Pancreas (tissue), 10 donors: Measurements from ENCODE around the gene RGMA. TPM values are rescaled to one million over a fixed set of nuclear protein-coding genes. Genes with fewer than 3 reads are reported as not detected.

Experiments
- ATAC-seq, 4 donors: fragments of 200-7000 bp; cut with Tn5 transposase; one replicate each; pipeline versions ENCODE4 v1.8.0 to v1.9.1; 2020; ENCODE audit warnings: mild to moderate bottlenecking in 4 of 4, moderate library complexity in 4 of 4
- DNase-seq, 6 donors: peaks; one replicate each; pipeline ENCODE4 v3.0.0-alpha.2; 2020
- FAIRE-seq: peaks from 2 replicates; lab custom pipeline; 2012; peaks lifted over from hg19 to GRCh38; lab: Jason Lieb, UNC
- H3K27ac ChIP-seq, 4 donors: fragments of 200-600 bp; sonication (generic); 1 replicate in 3 of 4; 2 replicates in 1 of 4; pipeline versions ENCODE4 v1.5.0 to v1.8.0; 2020
- H3K27me3 ChIP-seq, 4 donors: fragments of 200-600 bp; one replicate each; pipeline ENCODE4 v1.8.0; 2021
- H3K36me3 ChIP-seq, 3 donors: fragments of 200-600 bp; sonication (generic) in 1 of 3; one replicate each; pipeline versions ENCODE4 v1.5.0 to v1.8.0; 2020 to 2021
- H3K4me1 ChIP-seq, 3 donors: fragments of 200-600 bp; one replicate each; pipeline ENCODE4 v1.8.0; 2021
- H3K4me3 ChIP-seq, 4 donors: fragments of 200-600 bp; sonication (generic) in 2 of 4; one replicate each; pipeline versions ENCODE4 v1.5.0 to v1.8.0; 2020 to 2021
- H3K9me3 ChIP-seq, 4 donors: fragments of 200-600 bp; one replicate each; pipeline ENCODE4 v1.8.0; 2021
- CTCF ChIP-seq, 4 donors: fragments of 200-600 bp; sonication (generic) in 3 of 4; IDR thresholded peaks; one replicate each; pipeline versions ENCODE4 v1.5.0 to v1.8.0; 2021; ENCODE audit warnings: antibody characterized with exemption in 4 of 4
- WGBS, 2 donors: extraction: QIAGEN DNeasy Blood & Tissue Kit; methylation state at CpG; one replicate each; pipeline ENCODE4 v1.1.7; 2013; 5-methylcytosine and 5-hydroxymethylcytosine counted together
- intact Hi-C, 3 donors: fragments of 100-400 bp; cut with DNase I; formaldehyde crosslinking; loops; one replicate each; pipeline versions ENCODE4 v1.11.1 to v1.14.2; 2022
- polyA plus RNA-seq, 2 donors: library from polyadenylated mRNA; stranded (reverse); fragments of 200-250 nt; gene quantifications; one replicate each; pipeline ENCODE4 v1.2.3, GENCODE V29; 2013
- total RNA-seq, 6 donors: library from RNA; stranded (reverse); fragmentation: NEBNext Ultra II Directional in 4 of 6; extraction: Animal tissue kit (Norgen Biotek cat#: 25700) in 4 of 6; gene quantifications; one replicate each; pipeline versions ENCODE4 v1.2.1 to v1.2.4, GENCODE V29; 2021 to 2023
- donor health status: healthy with polysubstance abuse.
- donor health status: DM: no; HTN: no; CAD: no; lungs with moderate emphysema.
- donor health status: DM: no; HTN: no; CAD: no.
- donor health status: control.
- donor health status: control.
- donor health status: Bipolar disorder and iron deficiency.
- donor health status: DM: yes; HTN: yes; CAD: no.
- donor health status: DM: no; HTN: no; CAD: no.
- donor health status: DM: no; HTN: no; CAD: no.
- donor health status: DM: yes; HTN: yes; CAD: no.

The RGMA gene
- total and polyA plus RNA-seq, 8 donors: 3.7 to 14.3 (median 6.8) TPM

GRCh38 chr15:93058128-93058527, 30.9 kb downstream of the RGMA start:
- TF ChIP-seq CTCF (IDR thresholded peaks at IDR 0.05): no peak
- FAIRE-seq: no peak
- peak in 1 of 6 donors; percentile 4 for DNase-seq
- H3K4me3 ChIP-seq: no peak overlapping the region
- H3K27ac ChIP-seq: no peak overlapping the region
- 80 to 85% methylated on average over 8 of the region's 8 CpGs for WGBS, 2 donors
- H3K4me1 ChIP-seq: peaks cover 0 to 5% (median 4%) of the 10 kb centered on the region in 3 donors
- no peaks in the 10 kb centered on the region for H3K36me3 ChIP-seq
- no peak for ATAC-seq
- no peaks in the 10 kb centered on the region for H3K9me3 ChIP-seq
- intact Hi-C loops: no loop called here
- H3K27me3 ChIP-seq: no peaks in the 10 kb centered on the region

- TF ChIP-seq CTCF (IDR thresholded peaks at IDR 0.05): no peak
- Histone ChIP-seq H3K4me3 (no peak overlapping the region), H3K9me3 (no peaks in the 10 kb centered on the region), H3K4me1 (peaks cover 0 to 5% (median 4%) of the 10 kb centered on the region in 3 donors), H3K27ac (no peak overlapping the region), H3K36me3 (no peaks in the 10 kb centered on the region), H3K27me3 (no peaks in the 10 kb centered on the region)
- intact Hi-C loops: no loop called here
- WGBS, 2 donors: 83 to 85% methylated on average over 8 of the region's 8 CpGs
- FAIRE-seq (no peak), DNase-seq (peak in 1 of 6 donors; percentile 19), ATAC-seq (no peak)
Measured at GRCh38 chr15:93057618-93058017, 31.4 kb downstream of the RGMA start.

- ATAC-seq: no peak
- Histone ChIP-seq H3K36me3 (no peaks in the 10 kb centered on the region), H3K4me3 (no peak overlapping the region), H3K27me3 (no peaks in the 10 kb centered on the region), H3K27ac (no peak overlapping the region), H3K4me1 (peaks cover 0 to 5% (median 4%) of the 10 kb centered on the region in 3 donors), H3K9me3 (no peaks in the 10 kb centered on the region)
- no peak for TF ChIP-seq CTCF (IDR thresholded peaks at IDR 0.05)
- FAIRE-seq: no peak
- WGBS, 2 donors: 79 to 93% methylated on average over 7 of the region's 7 CpGs
- intact Hi-C loops: no loop called here
- peak in 1 of 6 donors; percentile 29 for DNase-seq
Measured at GRCh38 chr15:93056836-93057235, 32.2 kb downstream of the RGMA start.

GRCh38 chr15:93055211-93055610, 33.8 kb downstream of the RGMA start:
- Histone ChIP-seq H3K9me3 (no peaks in the 10 kb centered on the region), H3K27ac (no peak overlapping the region), H3K4me1 (no peaks in the 10 kb centered on the region), H3K27me3 (no peaks in the 10 kb centered on the region), H3K4me3 (no peak overlapping the region), H3K36me3 (no peaks in the 10 kb centered on the region)
- intact Hi-C loops: no loop called here
- WGBS, 2 donors: 83 to 87% methylated on average over 11 of the region's 11 CpGs
- no peak for ATAC-seq
- no peak for TF ChIP-seq CTCF (IDR thresholded peaks at IDR 0.05)
- no peak for FAIRE-seq
- peak in 1 of 6 donors; percentile 46 for DNase-seq

GRCh38 chr15:93052090-93052879, 36.7 kb downstream of the RGMA start:
- no peak for FAIRE-seq
- H3K4me1 ChIP-seq: no peaks in the 10 kb centered on the region
- no peaks in the 10 kb centered on the region for H3K9me3 ChIP-seq
- no peaks in the 10 kb centered on the region for H3K27me3 ChIP-seq
- DNase-seq: no peak
- no peak overlapping the region for H3K4me3 ChIP-seq
- ATAC-seq: no peak
- 92 to 93% methylated on average over 39 of the region's 39 CpGs for WGBS, 2 donors
- TF ChIP-seq CTCF (IDR thresholded peaks at IDR 0.05): no peak
- H3K36me3 ChIP-seq: no peaks in the 10 kb centered on the region
- intact Hi-C loops: no loop called here
- H3K27ac ChIP-seq: no peak overlapping the region
